ENCODE results near the gene AQP1. TPM values are rescaled to one million over a fixed set of nuclear protein-coding genes. Genes with fewer than 3 reads are reported as not detected.

Gene AQP1
- total and polyA plus RNA-seq, 10 of the 15 experiments (the other 5 are each of a cell fraction or from before 2014, with no cell fraction given) = 0.03 to 0.64 TPM; not detected in 8

DNA sequence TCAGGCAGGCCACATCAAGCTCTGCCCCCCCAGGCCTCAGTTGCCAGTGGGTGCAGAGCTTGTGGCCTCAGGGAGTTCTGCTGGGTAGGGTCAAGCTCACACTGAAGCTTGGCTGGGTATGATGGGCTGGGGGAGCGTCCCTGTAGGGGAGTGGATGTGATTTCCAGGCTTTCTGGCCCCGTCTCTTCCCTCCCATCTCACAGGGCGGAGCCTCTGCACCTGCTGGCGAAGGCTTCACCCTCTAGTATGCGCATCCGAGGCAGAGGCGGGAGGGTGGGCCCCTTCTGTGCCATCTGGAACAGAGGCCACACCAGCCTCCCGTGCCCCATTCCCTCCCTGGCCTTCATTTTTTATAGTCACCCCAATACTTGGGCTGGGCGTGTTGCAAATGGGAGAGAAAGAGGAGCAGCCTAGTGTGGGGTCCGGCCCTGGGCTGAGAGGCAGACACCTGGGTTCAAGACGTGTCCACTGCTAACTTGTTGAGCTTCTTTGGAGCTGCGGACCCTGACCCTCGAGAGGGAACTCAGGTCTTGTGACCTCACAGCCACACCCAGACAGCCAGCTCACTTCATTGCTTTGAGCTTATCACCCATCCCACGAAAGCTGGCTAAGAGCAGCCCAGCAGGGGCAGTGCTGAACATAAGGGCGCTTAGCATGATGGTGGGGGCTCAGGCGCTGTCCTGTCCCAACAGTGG is 2.3 kb downstream of the AQP1 start:
- Histone ChIP-seq H3K27me3 (replicated peaks in 1 of 2; ENCODE audit: control insufficient read depth in 2 of 2, insufficient read depth in 2 of 2, low read length in 1 of 2) (no peaks in the 10 kb centered on the region), H2AFZ (ENCODE audit: control insufficient read depth, low read depth, low read length) (no peak overlapping the region), H4K20me1 (ENCODE audit: control insufficient read depth, insufficient read depth) (no peaks in the 10 kb centered on the region), H3K27ac (ENCODE audit: control insufficient read depth, insufficient read depth) (no peak overlapping the region), H3K4me1 (ENCODE audit: control insufficient read depth, insufficient read depth, low read length) (no peaks in the 10 kb centered on the region), H3K4me2 (ENCODE audit: control insufficient read depth, insufficient read depth) (no peak overlapping the region), H3K9me3 (replicated peaks; ENCODE audit: control insufficient read depth, insufficient read depth, low read length) (no peaks in the 10 kb centered on the region), H3K9ac (ENCODE audit: control insufficient read depth, insufficient read depth, low read length) (no peak overlapping the region), H3K36me3 (ENCODE audit: control insufficient read depth in 2 of 2, insufficient read depth in 2 of 2, low read length in 1 of 2) (no peaks in the 10 kb centered on the region), H3K4me3 (no peak overlapping the region), H3K79me2 (ENCODE audit: control insufficient read depth, insufficient read depth, low read length) (no peaks in the 10 kb centered on the region)
- RAD21 ChIA-PET (ENCODE audit: unreplicated experiment) = no interaction called here
- no peak for DNase-seq (ENCODE audit: low read depth, low spot score)
- FAIRE-seq = no peak
- in situ Hi-C loops (cut with MboI) (no loop called here), intact Hi-C loops (cut with micrococcal nuclease; ENCODE audit: unreplicated experiment) (no loop called here)
- CTCF ChIA-PET = no interaction called here
- no TSS peak for BruUV-seq (replicated peaks)
- WGBS (ENCODE audit: insufficient coverage, insufficient replicate concordance, low lambda C conversion rate, missing lambda C conversion rate) = 32% methylated on average over 15 of the region's 16 CpGs
- SMC1A ChIA-PET (ENCODE audit: uncharacterized antibody, unreplicated experiment) = no interaction called here
- ATAC-seq = no peak
- POLR2A ChIA-PET = no interaction called here
- TF ChIP-seq FOXK2 (IDR thresholded peaks at IDR 0.05) = no peak
- TF ChIP-seq EED (IDR thresholded peaks at IDR 0.05; ENCODE audit: low read depth) = no peak
- TF ChIP-seq RUNX3 (IDR thresholded peaks at IDR 0.05; ENCODE audit: low read length) = no peak
- TF ChIP-seq CHD2 (IDR thresholded peaks at IDR 0.05; ENCODE audit: borderline replicate concordance, low read depth, low read length) = no peak
- no peak for TF ChIP-seq ETV6 (conservative IDR thresholded peaks at IDR 0.05 in 1 of 2, IDR thresholded peaks at IDR 0.05 in 1 of 2; ENCODE audit: borderline replicate concordance in 1 of 2, low read depth in 1 of 2)
- TF ChIP-seq, protein P1, sequence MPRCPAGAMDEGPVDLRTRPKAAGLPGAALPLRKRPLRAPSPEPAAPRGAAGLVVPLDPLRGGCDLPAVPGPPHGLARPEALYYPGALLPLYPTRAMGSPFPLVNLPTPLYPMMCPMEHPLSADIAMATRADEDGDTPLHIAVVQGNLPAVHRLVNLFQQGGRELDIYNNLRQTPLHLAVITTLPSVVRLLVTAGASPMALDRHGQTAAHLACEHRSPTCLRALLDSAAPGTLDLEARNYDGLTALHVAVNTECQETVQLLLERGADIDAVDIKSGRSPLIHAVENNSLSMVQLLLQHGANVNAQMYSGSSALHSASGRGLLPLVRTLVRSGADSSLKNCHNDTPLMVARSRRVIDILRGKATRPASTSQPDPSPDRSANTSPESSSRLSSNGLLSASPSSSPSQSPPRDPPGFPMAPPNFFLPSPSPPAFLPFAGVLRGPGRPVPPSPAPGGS (IDR thresholded peaks at IDR 0.05; ENCODE audit: borderline replicate concordance, insufficient read depth, low read depth, low read length, poor library complexity, severe bottlenecking) = no peak
- no peak for TF ChIP-seq CHD4 (IDR thresholded peaks at IDR 0.05)
- no peak for TF ChIP-seq YY1 (IDR thresholded peaks at IDR 0.05; ENCODE audit: low read depth, low read length)
- TF ChIP-seq SREBF1 (IDR thresholded peaks at IDR 0.05; ENCODE audit: low read length) = no peak
- TF ChIP-seq, protein P2, sequence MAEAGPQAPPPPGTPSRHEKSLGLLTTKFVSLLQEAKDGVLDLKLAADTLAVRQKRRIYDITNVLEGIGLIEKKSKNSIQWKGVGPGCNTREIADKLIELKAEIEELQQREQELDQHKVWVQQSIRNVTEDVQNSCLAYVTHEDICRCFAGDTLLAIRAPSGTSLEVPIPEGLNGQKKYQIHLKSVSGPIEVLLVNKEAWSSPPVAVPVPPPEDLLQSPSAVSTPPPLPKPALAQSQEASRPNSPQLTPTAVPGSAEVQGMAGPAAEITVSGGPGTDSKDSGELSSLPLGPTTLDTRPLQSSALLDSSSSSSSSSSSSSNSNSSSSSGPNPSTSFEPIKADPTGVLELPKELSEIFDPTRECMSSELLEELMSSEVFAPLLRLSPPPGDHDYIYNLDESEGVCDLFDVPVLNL (IDR thresholded peaks at IDR 0.05; ENCODE audit: low read depth, low read length) = no peak
- no peak for TF ChIP-seq TCF3 (IDR thresholded peaks at IDR 0.05; ENCODE audit: borderline replicate concordance, insufficient read depth, low read depth, low read length)
- TF ChIP-seq ZNF592 (IDR thresholded peaks at IDR 0.05) = no peak
- TF ChIP-seq STAT3 (IDR thresholded peaks at IDR 0.05; ENCODE audit: low read depth, low read length) = no peak
- TF ChIP-seq POLR2AphosphoS2 (IDR thresholded peaks at IDR 0.05; ENCODE audit: low read depth, low read length) = no peak
- TF ChIP-seq SP1 (IDR thresholded peaks at IDR 0.05; ENCODE audit: low read depth, low read length) = no peak
- TF ChIP-seq PAX5 (IDR thresholded peaks at IDR 0.05; ENCODE audit: borderline replicate concordance, low read depth, low read length) = no peak
- TF ChIP-seq MLLT1 (IDR thresholded peaks at IDR 0.05) = no peak
